Measurements from ENCODE around the gene WASF2. TPM values are rescaled to one million over a fixed set of nuclear protein-coding genes. Genes with fewer than 3 reads are reported as not detected.

WASF2 gene
- total and polyA plus RNA-seq, 2 of the 8 experiments (the other 6 are each of a cell fraction or from before 2014, with no cell fraction given) = 32.1 to 86.6 TPM

DNA sequence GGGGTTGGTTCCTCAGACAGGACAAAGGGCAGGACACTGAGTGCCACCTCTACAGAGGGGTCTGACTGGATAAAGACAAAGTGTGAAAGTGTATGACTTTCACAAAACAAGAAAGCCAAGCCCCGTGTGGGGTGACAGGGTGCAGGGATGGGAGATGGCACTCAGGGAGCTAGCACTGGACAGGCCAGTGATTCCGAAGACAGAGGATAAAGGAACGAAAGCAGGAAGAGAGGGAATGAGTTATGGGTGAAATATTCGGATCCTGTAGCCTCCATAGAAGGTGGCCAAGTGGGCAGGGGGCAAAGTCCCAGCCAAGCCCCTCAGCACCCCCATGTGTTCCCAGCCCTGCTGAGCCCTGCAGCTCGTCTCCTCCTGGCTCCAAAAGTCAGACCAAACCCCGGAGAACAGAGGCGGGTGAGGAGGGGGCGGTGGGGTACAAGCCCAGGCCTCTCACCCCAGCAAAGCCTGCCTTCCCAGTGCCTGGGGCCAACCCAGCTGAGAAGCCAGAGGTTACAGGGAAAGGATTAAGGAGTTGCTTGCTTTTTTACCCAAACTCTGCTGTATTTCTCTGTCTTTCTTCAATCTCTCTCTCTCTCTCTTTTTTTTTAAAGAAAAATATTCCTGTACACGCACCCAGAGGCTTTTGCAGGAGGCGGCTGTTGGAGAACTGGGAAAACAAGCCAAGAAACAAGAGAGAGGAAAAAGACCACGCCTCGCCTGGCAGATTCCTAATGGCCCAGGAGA lies 14.0 kb upstream of the WASF2 start (continued):
- TF ChIP-seq, protein P1, sequence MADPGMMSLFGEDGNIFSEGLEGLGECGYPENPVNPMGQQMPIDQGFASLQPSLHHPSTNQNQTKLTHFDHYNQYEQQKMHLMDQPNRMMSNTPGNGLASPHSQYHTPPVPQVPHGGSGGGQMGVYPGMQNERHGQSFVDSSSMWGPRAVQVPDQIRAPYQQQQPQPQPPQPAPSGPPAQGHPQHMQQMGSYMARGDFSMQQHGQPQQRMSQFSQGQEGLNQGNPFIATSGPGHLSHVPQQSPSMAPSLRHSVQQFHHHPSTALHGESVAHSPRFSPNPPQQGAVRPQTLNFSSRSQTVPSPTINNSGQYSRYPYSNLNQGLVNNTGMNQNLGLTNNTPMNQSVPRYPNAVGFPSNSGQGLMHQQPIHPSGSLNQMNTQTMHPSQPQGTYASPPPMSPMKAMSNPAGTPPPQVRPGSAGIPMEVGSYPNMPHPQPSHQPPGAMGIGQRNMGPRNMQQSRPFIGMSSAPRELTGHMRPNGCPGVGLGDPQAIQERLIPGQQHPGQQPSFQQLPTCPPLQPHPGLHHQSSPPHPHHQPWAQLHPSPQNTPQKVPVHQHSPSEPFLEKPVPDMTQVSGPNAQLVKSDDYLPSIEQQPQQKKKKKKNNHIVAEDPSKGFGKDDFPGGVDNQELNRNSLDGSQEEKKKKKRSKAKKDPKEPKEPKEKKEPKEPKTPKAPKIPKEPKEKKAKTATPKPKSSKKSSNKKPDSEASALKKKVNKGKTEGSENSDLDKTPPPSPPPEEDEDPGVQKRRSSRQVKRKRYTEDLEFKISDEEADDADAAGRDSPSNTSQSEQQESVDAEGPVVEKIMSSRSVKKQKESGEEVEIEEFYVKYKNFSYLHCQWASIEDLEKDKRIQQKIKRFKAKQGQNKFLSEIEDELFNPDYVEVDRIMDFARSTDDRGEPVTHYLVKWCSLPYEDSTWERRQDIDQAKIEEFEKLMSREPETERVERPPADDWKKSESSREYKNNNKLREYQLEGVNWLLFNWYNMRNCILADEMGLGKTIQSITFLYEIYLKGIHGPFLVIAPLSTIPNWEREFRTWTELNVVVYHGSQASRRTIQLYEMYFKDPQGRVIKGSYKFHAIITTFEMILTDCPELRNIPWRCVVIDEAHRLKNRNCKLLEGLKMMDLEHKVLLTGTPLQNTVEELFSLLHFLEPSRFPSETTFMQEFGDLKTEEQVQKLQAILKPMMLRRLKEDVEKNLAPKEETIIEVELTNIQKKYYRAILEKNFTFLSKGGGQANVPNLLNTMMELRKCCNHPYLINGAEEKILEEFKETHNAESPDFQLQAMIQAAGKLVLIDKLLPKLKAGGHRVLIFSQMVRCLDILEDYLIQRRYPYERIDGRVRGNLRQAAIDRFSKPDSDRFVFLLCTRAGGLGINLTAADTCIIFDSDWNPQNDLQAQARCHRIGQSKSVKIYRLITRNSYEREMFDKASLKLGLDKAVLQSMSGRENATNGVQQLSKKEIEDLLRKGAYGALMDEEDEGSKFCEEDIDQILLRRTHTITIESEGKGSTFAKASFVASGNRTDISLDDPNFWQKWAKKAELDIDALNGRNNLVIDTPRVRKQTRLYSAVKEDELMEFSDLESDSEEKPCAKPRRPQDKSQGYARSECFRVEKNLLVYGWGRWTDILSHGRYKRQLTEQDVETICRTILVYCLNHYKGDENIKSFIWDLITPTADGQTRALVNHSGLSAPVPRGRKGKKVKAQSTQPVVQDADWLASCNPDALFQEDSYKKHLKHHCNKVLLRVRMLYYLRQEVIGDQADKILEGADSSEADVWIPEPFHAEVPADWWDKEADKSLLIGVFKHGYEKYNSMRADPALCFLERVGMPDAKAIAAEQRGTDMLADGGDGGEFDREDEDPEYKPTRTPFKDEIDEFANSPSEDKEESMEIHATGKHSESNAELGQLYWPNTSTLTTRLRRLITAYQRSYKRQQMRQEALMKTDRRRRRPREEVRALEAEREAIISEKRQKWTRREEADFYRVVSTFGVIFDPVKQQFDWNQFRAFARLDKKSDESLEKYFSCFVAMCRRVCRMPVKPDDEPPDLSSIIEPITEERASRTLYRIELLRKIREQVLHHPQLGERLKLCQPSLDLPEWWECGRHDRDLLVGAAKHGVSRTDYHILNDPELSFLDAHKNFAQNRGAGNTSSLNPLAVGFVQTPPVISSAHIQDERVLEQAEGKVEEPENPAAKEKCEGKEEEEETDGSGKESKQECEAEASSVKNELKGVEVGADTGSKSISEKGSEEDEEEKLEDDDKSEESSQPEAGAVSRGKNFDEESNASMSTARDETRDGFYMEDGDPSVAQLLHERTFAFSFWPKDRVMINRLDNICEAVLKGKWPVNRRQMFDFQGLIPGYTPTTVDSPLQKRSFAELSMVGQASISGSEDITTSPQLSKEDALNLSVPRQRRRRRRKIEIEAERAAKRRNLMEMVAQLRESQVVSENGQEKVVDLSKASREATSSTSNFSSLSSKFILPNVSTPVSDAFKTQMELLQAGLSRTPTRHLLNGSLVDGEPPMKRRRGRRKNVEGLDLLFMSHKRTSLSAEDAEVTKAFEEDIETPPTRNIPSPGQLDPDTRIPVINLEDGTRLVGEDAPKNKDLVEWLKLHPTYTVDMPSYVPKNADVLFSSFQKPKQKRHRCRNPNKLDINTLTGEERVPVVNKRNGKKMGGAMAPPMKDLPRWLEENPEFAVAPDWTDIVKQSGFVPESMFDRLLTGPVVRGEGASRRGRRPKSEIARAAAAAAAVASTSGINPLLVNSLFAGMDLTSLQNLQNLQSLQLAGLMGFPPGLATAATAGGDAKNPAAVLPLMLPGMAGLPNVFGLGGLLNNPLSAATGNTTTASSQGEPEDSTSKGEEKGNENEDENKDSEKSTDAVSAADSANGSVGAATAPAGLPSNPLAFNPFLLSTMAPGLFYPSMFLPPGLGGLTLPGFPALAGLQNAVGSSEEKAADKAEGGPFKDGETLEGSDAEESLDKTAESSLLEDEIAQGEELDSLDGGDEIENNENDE (IDR thresholded peaks at IDR 0.05; ENCODE audit: insufficient replicate concordance, low read length) = no peak
- TF ChIP-seq EZH2 (IDR thresholded peaks at IDR 0.05; ENCODE audit: low read depth, low read length, severe bottlenecking) (no peak), NANOG (IDR thresholded peaks at IDR 0.05; ENCODE audit: insufficient read depth, low read depth, low read length, poor library complexity, severe bottlenecking) (no peak), SRF (IDR thresholded peaks at IDR 0.05; ENCODE audit: low read depth, low read length) (no peak), SIRT6 (IDR thresholded peaks at IDR 0.05; ENCODE audit: low read length) (no peak), SIX5 (IDR thresholded peaks at IDR 0.05; ENCODE audit: low read depth, low read length) (no peak), JUN (IDR thresholded peaks at IDR 0.05; ENCODE audit: low read depth, low read length) (no peak), RBBP5 (IDR thresholded peaks at IDR 0.05; ENCODE audit: borderline replicate concordance, low read depth, low read length) (no peak)

Measured in H1 (cell line).